HG03469 (cell line): ENCODE data around the gene CADPS2.

Experiments
- ATAC-seq: cut with Tn5 transposase; IDR thresholded peaks from one replicate; pipeline ENCODE4 v1.9.1; 2021; ENCODE audit warnings: mild to moderate bottlenecking, moderate library complexity, moderate number of reproducible peaks; ENCODE audit not compliant: unreplicated experiment

Gene CADPS2

DNA sequence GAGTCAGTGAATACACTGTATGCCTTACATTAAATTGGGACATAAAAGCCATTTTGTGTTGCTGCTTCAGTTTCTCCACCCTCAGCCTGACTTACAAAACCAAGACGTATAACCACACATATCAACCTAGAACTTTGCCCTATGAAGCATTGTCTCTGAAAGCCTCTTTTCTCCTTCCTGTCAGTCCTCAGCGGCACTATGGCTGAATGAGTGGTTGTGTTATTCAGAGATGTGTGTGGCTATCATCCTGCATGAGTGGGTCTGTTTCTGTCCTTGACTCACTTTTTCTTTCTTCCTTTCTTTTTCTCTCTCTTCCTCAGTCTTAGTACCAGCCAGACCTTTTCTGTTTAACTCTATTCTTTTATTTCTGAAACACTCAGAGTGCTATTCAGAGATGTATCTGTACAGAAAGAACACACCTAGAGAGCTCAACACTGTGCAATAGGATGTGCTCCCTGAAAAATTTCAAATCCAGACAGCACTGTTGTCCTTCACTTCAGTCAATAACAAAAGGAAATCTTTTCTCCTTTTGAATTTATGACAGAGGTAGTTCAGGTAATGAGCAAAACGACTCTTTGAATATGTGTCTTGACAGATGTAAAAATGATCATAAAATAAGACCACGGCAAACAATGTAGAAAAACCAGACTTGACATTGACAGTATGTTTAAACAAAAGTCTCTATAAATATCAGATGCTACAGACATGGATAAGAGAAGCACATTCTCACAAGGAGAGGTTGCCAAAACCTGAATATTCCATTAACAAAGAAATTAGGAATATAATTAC, 418.4 kb downstream of the CADPS2 start:
- ATAC-seq, result no peak

DNA sequence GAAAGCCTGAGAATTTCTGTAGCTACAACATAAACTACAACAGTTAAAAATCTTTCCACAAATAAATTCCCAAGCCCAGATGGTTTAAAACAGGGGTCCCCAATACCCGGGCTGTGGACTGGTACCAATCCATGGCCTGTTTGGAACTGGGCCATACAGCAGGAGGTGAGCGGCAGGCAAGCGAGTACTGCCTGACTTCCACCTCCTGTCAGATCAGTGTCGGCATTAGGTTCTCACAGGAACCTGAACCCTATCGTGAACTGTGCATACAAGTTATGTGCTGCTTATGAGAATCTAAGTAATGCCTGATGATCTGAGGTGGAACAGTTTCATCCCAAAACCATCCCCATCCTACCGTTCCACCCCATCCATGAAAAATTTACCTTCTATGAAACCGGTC, 421.0 kb downstream of the CADPS2 start:
- no peak for ATAC-seq

DNA sequence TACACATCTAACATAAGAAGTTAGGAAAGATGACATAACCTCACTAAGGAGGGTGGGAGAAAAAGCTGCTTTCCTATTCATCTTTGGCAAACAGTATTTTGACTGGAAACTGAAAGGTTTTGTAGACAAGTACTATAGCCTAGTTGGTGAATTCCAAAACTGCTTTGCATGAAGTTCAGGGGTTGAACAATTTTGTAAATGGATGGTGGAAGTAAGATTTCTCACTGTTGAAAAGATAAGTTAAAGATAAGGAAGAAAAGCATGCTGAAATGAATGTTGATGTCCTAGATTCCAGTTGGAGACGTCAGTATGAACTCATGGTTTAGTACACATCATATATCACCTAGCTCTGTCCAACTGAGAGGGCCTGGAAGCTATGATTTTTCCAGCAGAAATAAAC, 422.6 kb downstream of the CADPS2 start:
- no peak for ATAC-seq

DNA sequence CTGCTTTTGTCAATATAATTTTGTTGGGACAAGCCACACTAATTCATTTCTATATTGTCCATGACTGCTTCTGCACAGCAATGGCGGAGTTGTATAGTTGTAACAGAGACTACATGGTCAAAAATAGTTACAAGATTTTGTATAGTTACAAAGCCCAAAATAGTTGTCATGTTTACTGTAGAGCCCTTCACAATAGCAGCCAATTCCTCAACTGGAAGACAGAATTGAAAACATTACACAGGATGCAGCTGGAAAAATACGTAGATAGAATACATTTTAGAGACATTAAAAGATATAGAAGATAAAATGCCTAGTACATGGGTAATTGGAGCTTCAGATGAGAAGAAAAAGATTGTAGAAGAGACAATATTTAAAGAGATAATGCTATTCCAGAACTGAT, 425.3 kb downstream of the CADPS2 start:
- ATAC-seq, result no peak

DNA sequence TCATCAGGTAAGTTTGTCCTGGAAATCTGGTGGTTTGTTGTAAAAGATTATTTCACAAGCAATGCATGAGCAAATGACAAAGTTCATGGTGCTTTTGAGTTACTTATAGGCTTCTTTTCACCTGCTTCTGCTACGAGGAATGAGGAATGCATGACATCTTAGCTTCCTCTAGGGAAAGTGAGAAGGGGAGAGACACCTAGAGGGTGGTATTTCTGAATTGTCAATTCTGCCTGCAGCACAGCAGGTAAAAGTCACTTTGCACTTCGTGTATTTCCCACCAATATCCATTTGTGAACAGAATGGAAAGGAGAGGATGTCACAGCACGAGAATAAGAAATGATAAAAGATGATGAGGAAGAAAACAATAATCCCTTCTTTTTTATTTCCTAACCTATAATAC, 428.3 kb downstream of the CADPS2 start:
- no peak for ATAC-seq

DNA sequence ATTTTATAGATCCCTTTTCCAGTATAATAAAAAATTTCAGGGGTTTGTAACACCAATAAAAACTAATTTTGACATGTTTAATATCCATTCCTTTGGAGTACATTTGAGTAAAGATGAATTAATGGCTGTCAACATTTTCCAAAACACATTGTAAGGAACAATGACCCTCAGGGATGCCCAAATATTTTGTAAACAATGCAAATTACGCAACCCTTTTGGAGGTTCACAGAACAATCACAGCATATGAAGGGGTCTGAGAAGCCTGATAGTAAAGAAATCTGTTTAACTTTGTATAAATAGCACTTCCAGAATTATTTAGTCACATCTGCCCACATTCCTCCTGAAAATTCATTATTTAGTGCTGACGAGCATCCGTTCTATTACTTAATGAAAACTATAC, 428.9 kb downstream of the CADPS2 start:
- no peak for ATAC-seq

DNA sequence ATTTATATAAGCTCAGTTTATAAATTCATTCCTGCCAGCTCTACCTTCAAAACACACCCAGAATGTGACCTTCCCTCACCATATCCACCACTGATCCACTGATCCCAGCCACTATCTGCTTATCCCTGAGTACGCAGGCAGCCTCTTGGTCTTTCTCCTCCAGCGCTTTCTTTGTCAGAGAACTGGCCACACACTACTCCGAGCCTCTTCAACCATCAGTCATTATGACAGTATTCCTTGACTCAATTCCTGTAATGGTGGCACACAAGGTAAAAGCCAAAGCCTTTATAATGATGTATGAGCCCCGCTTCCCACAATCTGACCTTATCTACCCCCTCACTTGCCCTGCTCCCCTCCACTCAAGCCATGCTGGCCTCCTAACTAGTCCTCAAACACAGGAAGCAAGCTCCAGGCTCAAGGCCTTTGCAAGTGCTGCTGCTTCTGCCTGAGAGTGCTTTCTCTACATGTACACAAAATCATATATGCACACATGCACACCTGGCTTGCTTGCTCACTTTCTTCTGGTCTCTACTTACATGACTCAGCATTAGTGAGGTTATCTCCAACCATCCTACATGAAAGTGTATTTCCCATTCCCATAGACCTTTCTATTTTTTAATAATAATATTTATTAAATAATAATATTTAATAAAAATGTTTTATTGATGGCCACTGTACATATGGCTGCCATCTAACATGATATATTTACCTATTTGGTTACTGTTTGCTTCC, 431.3 kb downstream of the CADPS2 start:
- ATAC-seq, result no peak

DNA sequence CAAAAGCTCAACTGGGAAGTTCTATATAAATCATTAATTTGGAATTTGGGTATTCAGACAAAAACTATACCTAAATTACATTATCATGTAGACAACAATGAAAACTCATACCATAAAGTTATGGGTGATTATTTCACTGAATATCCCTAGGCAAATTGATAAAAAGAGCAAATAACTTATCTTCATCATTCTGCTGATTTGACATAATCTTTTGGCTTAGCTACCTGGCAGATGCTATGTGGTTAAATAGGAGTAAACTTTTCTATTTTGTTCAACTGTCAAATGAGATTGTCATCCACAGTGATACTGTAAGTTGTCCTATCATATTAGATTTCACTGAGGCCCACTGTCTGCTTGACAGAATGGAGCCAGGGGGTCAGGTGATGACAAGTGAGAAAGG, 432.8 kb downstream of the CADPS2 start:
- no peak for ATAC-seq

DNA sequence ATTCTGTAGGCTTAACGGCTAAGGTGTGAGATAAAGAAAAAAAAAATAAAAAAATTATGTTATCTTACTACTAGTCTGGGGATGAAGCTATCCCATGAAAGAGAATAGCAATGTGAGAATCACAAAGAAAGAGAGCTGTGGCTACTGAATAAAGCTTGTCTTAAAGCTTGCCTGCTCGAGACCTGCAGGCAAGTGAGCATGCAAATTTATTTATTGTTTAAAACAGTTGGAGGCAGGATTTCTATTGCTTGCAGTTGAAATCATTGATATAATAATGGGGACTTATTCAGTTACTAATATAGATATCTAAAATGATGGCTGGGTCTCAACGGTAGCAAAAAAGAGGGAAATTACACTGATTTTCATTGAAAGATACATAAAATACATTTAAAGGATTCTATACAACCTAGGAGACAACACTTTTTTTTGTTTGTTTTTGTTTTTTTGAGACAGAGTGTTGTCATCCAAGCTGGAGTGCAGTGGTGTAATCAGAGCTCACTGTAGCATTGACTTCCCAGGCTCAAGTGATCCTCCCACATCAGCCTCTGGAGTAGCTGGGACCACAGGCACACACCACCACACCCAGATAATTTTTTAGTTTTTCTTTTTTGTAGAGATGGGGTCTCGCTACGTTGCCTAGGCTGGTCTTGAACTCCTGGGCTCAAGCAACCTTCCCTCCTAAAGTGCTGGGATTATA, 437.2 kb downstream of the CADPS2 start:
- ATAC-seq, result no peak

DNA sequence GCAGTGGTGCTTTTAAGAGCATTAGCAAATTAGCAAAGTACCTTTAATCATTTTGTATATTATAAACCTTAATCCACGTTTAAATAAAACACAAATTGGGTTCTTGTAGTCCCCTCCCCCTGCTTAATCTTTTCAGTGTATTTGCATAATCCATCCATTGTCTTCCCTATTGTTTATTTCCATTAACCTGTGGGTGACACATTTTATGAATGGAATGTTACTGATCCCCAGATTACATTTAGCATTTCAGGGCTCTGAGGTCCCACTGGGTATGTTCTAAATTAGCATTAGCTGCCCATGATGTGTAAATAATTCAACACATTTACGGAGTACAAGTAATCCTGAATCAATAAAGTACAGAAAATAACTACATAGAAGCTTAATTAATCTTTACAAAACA, 443.3 kb downstream of the CADPS2 start:
- ATAC-seq, result no peak

DNA sequence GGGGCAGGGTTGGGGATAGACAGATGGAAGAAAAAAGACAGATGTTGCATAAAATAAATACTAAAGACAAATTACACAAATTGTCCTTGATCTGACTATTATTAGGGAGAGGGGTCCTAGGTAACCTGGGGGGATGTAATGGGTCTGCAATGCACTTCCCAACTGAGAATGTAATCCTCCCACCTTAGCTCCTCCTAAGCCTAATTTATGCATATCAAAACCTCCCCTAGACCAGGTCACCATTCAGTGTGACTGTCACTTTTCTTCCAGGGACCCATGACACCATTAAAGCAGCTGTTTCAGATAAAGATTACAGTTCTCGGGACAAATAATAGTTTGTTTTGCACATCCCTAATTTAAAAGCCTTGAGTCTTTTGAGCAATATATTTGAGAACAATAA, 447.8 kb downstream of the CADPS2 start:
- ATAC-seq, result no peak

DNA sequence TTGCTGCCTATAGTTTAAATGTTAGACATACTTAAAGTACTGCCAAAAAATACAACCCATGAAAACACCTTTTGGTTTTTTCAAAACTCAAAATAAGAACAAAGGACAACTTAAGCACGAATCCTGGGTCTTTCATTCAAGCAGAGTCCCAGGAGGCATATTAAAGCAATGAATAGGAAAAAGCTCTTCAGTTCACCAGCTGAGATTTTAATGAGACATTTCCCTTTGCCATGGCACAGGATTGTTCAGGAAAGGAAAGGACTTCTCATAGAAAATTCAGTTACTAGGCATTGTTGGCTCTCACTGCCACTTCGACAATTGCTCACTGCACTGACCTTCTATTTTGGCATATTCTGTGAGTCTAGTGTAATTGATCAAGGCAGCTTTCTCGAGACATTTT, 448.3 kb downstream of the CADPS2 start:
- no peak for ATAC-seq

DNA sequence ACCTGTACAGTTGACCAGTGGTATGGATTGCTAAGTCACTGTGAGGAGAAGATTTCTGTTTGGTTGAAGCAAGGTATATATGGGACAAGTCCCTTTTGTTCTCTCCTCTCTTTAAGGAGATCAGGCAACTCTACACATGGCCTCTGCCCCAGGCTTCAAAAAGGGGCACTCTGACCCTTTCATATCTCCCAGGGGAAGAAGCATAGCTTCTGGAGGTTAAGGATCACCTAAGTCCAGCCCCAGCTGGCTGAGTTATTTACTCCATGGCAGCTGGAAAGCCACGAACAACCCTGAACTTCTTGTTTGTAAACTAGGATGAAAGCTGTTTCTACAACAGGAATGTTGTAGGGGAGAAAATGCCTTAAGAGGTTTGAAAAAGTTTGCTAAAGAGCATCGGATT, 452.5 kb downstream of the CADPS2 start:
- no peak for ATAC-seq

DNA sequence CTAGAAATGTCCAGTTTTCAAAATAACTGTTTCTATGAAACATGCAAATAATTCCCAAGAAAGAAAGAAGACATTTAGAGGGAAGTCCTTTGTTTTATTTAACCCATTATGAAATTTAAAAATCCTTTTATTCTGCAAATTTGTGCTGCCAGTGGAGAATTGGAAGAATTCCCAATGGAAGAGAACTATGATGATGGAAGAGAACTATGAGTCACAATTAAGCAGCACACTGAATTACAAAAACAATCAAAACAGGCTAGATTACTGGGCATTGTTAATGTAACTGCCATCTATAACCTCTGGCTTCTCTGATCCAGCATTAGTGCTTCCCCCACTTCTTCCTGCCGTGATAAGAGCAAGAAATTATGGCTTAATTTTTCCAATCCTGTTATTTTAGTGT, 455.6 kb downstream of the CADPS2 start:
- ATAC-seq, result no peak

DNA sequence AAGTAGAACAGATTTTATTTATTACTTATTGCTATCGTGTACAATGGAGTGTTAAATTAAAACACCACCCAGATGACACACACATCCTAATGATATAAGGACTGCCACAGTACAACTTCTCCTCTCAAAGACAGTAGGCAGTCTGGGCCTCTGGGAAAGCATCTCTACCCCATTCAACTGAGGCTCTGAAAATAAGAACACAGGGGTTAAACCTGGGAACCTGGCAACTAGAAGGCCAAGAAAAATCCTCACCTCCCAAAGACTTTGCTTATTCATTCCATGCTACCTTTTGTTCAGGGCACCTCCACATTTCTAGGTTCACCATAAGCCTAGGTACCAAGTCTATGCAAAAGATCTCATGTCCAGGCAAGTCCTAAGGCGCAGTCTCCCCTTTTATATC, 456.3 kb downstream of the CADPS2 start:
- ATAC-seq, result no peak

DNA sequence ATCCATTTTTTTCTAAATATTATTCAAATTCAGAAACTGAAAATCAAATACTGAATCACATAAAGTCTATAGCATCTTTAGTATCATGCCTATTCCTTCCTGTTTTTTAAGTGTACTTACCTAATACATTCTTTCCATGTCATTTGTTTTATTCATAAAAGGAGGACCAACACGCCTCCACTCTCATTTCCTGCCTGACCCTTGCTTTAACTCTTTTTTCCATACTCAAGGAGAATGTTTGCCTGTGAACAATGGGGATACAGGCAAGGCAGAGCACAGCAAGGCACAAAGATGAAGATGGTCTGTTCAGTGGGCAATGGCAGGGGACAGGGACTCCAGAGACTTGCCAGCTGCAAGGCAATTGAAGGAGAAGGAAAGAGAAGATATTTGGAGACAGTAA, 460.5 kb downstream of the CADPS2 start:
- ATAC-seq, result no peak

DNA sequence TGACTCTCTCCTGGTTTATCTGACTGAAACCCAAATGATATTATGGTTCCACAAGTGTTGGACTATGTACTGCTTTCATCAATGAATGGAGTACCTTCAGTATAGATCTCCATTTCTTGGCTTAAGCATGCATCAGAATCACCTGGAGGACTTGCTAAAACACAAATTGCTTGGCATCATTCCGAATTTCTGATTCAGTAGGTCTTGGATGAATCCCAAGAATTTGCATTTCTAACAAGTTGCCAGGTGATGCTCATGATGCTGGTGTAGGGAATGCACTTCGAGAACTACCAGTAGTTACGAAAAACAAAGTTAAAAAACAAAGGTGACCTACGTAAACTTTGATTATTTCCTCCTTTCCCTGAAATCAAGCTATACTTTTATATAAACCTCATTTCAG, 462.7 kb downstream of the CADPS2 start:
- ATAC-seq, result no peak

DNA sequence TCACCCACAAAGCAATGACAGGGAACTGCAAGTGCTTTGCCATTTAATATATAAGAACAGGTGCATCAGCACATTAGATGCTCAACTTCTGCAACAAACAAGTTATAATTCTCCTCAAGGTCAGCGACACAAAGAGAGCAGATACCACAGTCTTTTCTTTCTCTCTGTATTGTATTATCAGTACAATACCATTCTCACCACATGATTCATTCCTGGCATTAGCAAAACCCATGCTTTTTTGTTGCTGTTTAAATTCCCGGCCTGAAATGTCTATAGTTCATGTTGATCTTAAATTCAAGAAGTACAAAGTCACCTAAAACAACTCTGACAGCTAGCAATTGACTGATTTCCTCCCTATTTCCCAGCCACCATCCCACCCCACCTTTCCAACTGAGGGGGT, 469.9 kb downstream of the CADPS2 start:
- no peak for ATAC-seq

DNA sequence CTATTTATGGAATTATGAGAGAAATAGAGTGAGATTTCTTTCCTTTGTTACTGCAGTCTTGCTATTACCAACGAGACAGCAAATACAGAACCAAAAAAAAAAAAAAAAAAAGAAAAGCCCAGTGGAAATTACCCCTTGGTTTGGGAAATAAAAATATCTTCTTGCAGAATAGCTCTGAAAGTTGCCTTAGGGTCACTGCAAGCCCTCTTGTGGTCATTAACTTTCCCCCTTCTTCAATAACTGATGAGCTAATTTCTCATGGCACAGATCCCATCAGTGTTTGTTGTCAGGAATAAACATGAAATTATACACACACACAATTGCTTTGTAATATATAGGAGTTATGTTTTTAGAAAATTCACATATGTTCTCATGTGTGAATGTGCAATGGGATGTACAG, 470.8 kb downstream of the CADPS2 start:
- ATAC-seq, result no peak

DNA sequence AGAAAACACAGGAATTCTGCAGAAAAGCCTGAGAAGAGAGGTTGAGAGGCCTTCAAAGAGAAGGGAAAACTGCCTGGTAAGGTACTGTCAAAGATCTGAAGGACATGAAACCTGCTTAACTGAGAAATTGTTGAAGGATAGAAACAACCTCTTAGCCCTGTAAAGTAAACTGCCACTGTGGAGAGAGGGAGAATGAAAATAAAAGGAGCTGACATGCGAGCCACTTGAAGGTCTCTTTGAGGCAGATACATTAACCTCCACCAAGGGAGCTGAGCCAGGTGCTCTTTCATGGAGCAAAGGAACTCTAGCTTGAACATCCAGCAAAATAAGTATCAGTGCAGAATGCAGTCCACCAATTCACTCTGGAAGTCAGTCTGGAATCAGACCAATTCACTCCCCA, 472.9 kb downstream of the CADPS2 start:
- ATAC-seq, result no peak

DNA sequence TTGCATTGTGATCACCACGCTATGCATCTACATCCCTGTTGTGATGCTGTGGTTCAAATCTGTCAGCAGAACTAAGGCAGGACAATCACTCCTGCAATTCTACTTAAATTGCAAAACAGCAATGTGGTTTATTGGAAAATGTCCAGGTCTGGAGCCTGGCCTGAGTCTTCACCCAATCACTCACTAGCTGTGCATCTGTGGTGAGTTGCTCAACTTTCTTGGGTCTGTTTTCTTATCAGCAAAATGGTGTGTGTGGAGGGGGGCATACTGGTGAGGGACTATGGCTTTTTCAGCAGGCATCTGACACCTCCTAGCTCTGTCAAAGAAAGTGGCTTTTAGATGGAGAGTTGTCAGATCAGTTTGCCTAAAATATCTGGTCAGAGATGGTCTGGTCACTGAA, 473.4 kb downstream of the CADPS2 start:
- ATAC-seq, result no peak

DNA sequence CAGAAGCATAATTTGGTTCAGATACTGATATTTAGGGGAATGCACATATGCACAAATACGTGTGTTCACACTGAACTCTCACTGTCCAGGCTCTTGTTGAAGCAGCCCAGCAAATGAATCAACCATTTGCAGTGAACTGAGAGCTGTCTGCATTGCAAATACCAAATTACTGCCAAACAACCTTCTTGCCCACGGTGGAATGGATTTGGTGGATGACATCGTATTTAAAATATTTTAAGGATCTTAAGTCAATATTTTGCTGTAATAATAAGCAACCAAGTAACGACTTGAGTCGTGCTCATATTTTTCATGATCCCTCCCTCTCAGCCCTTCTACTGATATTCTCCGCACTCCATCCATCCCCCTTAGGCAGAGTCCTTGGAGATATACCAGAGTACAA, 473.8 kb downstream of the CADPS2 start:
- no peak for ATAC-seq
